HL-60 (cell line): ENCODE measurements around the gene RFXANK.

Experiments used
- GABPA ChIP-seq: IDR thresholded peaks from 2 replicates; pipeline ENCODE4 v1.6.1; 2012; ENCODE audit warnings: low read depth
- SPI1 ChIP-seq: IDR thresholded peaks from 2 replicates; pipeline ENCODE4 v1.6.1; 2012; ENCODE audit warnings: low read depth, mild to moderate bottlenecking, borderline replicate concordance
- TF ChIP-seq, protein P1 (sequence below): IDR thresholded peaks from one replicate; pipeline ENCODE4 v1.5.1; 2011; ENCODE audit warnings: low read length, control low read depth, inconsistent platforms; ENCODE audit not compliant: insufficient read depth

- TF ChIP-seq, protein P1, sequence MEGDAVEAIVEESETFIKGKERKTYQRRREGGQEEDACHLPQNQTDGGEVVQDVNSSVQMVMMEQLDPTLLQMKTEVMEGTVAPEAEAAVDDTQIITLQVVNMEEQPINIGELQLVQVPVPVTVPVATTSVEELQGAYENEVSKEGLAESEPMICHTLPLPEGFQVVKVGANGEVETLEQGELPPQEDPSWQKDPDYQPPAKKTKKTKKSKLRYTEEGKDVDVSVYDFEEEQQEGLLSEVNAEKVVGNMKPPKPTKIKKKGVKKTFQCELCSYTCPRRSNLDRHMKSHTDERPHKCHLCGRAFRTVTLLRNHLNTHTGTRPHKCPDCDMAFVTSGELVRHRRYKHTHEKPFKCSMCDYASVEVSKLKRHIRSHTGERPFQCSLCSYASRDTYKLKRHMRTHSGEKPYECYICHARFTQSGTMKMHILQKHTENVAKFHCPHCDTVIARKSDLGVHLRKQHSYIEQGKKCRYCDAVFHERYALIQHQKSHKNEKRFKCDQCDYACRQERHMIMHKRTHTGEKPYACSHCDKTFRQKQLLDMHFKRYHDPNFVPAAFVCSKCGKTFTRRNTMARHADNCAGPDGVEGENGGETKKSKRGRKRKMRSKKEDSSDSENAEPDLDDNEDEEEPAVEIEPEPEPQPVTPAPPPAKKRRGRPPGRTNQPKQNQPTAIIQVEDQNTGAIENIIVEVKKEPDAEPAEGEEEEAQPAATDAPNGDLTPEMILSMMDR, result no peak
- TF ChIP-seq GABPA (no peak), SPI1 (no peak)
Observed at GRCh38 chr19:19204181-19204580, 12.1 kb downstream of the RFXANK start.
